ENCODE data around the gene OSBPL1A. TPM values are rescaled to one million over a fixed set of nuclear protein-coding genes. Genes with fewer than 3 reads are reported as not detected.

Gene OSBPL1A
- total and polyA plus RNA-seq, 10 of the 15 experiments (the other 5 are each of a cell fraction or from before 2014, with no cell fraction given), result 0.02 to 0.83 (median 0.11) TPM; not detected in 6

- TF ChIP-seq ZBTB11 (CRISPR knock-in tag; IDR thresholded peaks at IDR 0.05), result no peak
Measured at GRCh38 chr18:24112464-24112863, 285.2 kb downstream of the OSBPL1A start (continued).

Small RNAs within 50 kb of the gene (microRNA-seq; reads per million reads assigned to microRNA genes)
- gene MIR320C2, result not detected

Small RNAs within 50 kb of the gene (small RNA-seq; reads per million reads assigned to genes)
- gene MIR320C2 (not detected), gene RF00017 (not detected), gene RF00019 (not detected), gene RNA5SP452 (4.8 reads per million, percentile 87 among the genes with 10 or more reads in this experiment), gene RNU5A-6P (0.20 reads per million), gene RNU6-435P (not detected)

Other genes with a start within 250 kb of the OSBPL1A start
- gene IMPACT, start 28.8 kb upstream of the OSBPL1A start, total RNA-seq (2014; rRNA removed), result 0.54 and 0.68 TPM in 2 replicates
- 0.37 and 0.67 TPM in 2 replicates for gene IMPACT, start 28.8 kb upstream of the OSBPL1A start, total RNA-seq (2014; rRNA removed; fragmentation: Illumina TruSeq; extraction: Trizol)
- 0.72 and 1.1 TPM in 2 replicates for gene IMPACT, start 28.8 kb upstream of the OSBPL1A start, total RNA-seq (2021)
- 0.10 and 0.17 TPM in 2 replicates for gene IMPACT, start 28.8 kb upstream of the OSBPL1A start, polyA plus RNA-seq (2011; rRNA removed)
- gene IMPACT, start 28.8 kb upstream of the OSBPL1A start, polyA plus RNA-seq (2014; fragmentation: Illumina TruSeq; extraction: Trizol), result 0.21 and 0.50 TPM in 2 replicates
- gene IMPACT, start 28.8 kb upstream of the OSBPL1A start, polyA plus RNA-seq (2014; fragmentation: Nextera tagmentation; extraction: Ambion mirVana), result under 1 TPM; 0.27 to 0.84 TPM
- 0.34 and 0.36 TPM in 2 replicates for gene IMPACT, start 28.8 kb upstream of the OSBPL1A start, polyA plus RNA-seq (2014; rRNA removed)
- gene IMPACT, start 28.8 kb upstream of the OSBPL1A start, polyA plus RNA-seq (2016; fragmentation: Nextera tagmentation; extraction: Ambion mirVana), result under 1 TPM; 0.52 to 0.53 TPM
- gene HRH4, start 62.8 kb upstream of the OSBPL1A start, total RNA-seq (2014; rRNA removed), result not detected in 2 replicates
- gene HRH4, start 62.8 kb upstream of the OSBPL1A start, total RNA-seq (2014; rRNA removed; fragmentation: Illumina TruSeq; extraction: Trizol), result not detected in 2 replicates
- not detected in 2 replicates for gene HRH4, start 62.8 kb upstream of the OSBPL1A start, total RNA-seq (2021)
- gene HRH4, start 62.8 kb upstream of the OSBPL1A start, polyA plus RNA-seq (2011; rRNA removed), result not detected in 2 replicates
- not detected in 2 replicates for gene HRH4, start 62.8 kb upstream of the OSBPL1A start, polyA plus RNA-seq (2014; fragmentation: Illumina TruSeq; extraction: Trizol)
- gene HRH4, start 62.8 kb upstream of the OSBPL1A start, polyA plus RNA-seq (2014; fragmentation: Nextera tagmentation; extraction: Ambion mirVana), result not detected
- not detected in 2 replicates for gene HRH4, start 62.8 kb upstream of the OSBPL1A start, polyA plus RNA-seq (2014; rRNA removed)
- not detected for gene HRH4, start 62.8 kb upstream of the OSBPL1A start, polyA plus RNA-seq (2016; fragmentation: Nextera tagmentation; extraction: Ambion mirVana)